Hepatocyte (in vitro differentiated cells): ENCODE data around the gene RHEBL1. TPM values are rescaled to one million over a fixed set of nuclear protein-coding genes. Genes with fewer than 3 reads are reported as not detected.

ENCODE experiments used
- DNase-seq: peaks from one replicate; pipeline ENCODE4 v3.0.0-alpha.2; 2016; ENCODE audit warnings: low spot score
- H2AFZ ChIP-seq: fragments of 200-600 bp; sonication (generic); 2 replicates; pipeline ENCODE4 v1.6.0; 2016; ENCODE audit warnings: antibody characterized with exemption, mild to moderate bottlenecking
- H3K27ac ChIP-seq: fragments of 200-600 bp; sonication (generic); 2 replicates; pipeline ENCODE4 v1.5.1; 2016; ENCODE audit warnings: mild to moderate bottlenecking
- H3K27me3 ChIP-seq: fragments of 200-600 bp; sonication (generic); 2 replicates; pipeline ENCODE4 v1.6.1; 2016
- H3K36me3 ChIP-seq: fragments of 200-600 bp; sonication (generic); replicated peaks from 2 replicates; pipeline ENCODE4 v1.5.1; 2016; ENCODE audit warnings: low read depth; ENCODE audit not compliant: insufficient read depth
- H3K4me1 ChIP-seq: fragments of 200-600 bp; sonication (generic); 2 replicates; pipeline ENCODE4 v1.5.1; 2016; ENCODE audit warnings: mild to moderate bottlenecking, moderate library complexity; ENCODE audit not compliant: insufficient read depth
- H3K4me2 ChIP-seq: fragments of 200-600 bp; sonication (generic); 2 replicates; pipeline ENCODE4 v1.6.0; 2016
- H3K4me3 ChIP-seq: fragments of 200-600 bp; sonication (generic); 2 replicates; pipeline ENCODE4 v1.5.1; 2016; ENCODE audit warnings: mild to moderate bottlenecking
- H3K79me2 ChIP-seq: fragments of 200-600 bp; sonication (generic); 2 replicates; pipeline ENCODE4 v1.6.0; 2017; ENCODE audit warnings: mild to moderate bottlenecking
- H3K9me2 ChIP-seq: fragments of 200-600 bp; sonication (generic); replicated peaks from 2 replicates; pipeline ENCODE4 v1.6.0; 2017; ENCODE audit warnings: mild to moderate bottlenecking; ENCODE audit not compliant: insufficient read depth
- H3K9me3 ChIP-seq: fragments of 200-600 bp; sonication (generic); 2 replicates; pipeline ENCODE4 v1.5.1; 2016; ENCODE audit warnings: low read depth, mild to moderate bottlenecking
- H4K20me1 ChIP-seq: fragments of 200-600 bp; sonication (generic); 2 replicates; pipeline ENCODE4 v1.6.0; 2016; ENCODE audit warnings: mild to moderate bottlenecking; ENCODE audit not compliant: insufficient read depth, poor library complexity, severe bottlenecking
- EZH2 ChIP-seq: fragments of 200-600 bp; sonication (generic); IDR thresholded peaks from 2 replicates; pipeline ENCODE4 v1.6.1; 2016; ENCODE audit warnings: antibody characterized with exemption, mild to moderate bottlenecking, borderline replicate concordance
- EZH2phosphoT487 ChIP-seq: fragments of 200-600 bp; sonication (generic); IDR thresholded peaks from one replicate; pipeline ENCODE4 v1.6.1; 2018; ENCODE audit warnings: antibody characterized with exemption, mild to moderate bottlenecking, low read depth, moderate library complexity; ENCODE audit not compliant: unreplicated experiment, severe bottlenecking
- WGBS: methylation state at CpG from one replicate; pipeline ENCODE4 v1.1.6; 2016; ENCODE audit warnings: low lambda C conversion rate; ENCODE audit errors: missing lambda C conversion rate; 5-methylcytosine and 5-hydroxymethylcytosine counted together
- polyA plus RNA-seq: library from polyadenylated mRNA; unstranded; fragments of >200 nt; fragmentation: Nextera tagmentation; extraction: Ambion mirVana; gene quantifications from 2 replicates; pipeline ENCODE4 v1.2.1, GENCODE V29; 2016
- total RNA-seq: library from RNA; depleted of rRNA; stranded (reverse); fragments of >200 nt; gene quantifications from 2 replicates; pipeline ENCODE4 v1.2.3, GENCODE V29; 2014
- TF ChIP-seq, protein P1 (sequence below): fragments of 200-600 bp; sonication (generic); IDR thresholded peaks from 2 replicates; pipeline ENCODE4 v1.5.1; 2016; ENCODE audit warnings: antibody characterized with exemption, mild to moderate bottlenecking; ENCODE audit not compliant: poor library complexity

RHEBL1 gene
- total and polyA plus RNA-seq, 2 experiments from 2014 or later, result 0.30 TPM; not detected in 1

DNA sequence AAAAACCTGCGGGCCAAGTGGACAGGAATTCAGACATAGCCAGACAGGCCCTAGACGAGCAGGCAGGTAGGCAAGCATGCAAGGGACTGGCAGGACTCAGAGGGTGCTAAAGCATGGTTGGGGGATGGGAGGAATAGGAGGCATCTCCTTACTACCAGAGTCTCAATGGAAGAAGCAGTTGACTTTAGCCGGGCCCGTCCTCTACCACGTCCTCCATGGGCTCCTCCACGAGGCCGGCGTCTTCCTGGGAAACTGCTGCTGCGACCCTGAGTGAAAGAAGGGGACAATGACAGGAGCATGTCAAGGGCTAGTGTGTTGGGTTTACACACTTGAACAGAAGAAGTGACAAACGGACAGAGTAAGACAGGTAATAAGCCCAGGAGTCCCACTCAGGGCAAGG, 20.8 kb downstream of the RHEBL1 start:
- 98% methylated on average over 10 of the region's 10 CpGs for WGBS
- H3K36me3 ChIP-seq, result no peaks in the 10 kb centered on the region
- H3K79me2 ChIP-seq, result peaks cover 9% of the 10 kb centered on the region

DNA sequence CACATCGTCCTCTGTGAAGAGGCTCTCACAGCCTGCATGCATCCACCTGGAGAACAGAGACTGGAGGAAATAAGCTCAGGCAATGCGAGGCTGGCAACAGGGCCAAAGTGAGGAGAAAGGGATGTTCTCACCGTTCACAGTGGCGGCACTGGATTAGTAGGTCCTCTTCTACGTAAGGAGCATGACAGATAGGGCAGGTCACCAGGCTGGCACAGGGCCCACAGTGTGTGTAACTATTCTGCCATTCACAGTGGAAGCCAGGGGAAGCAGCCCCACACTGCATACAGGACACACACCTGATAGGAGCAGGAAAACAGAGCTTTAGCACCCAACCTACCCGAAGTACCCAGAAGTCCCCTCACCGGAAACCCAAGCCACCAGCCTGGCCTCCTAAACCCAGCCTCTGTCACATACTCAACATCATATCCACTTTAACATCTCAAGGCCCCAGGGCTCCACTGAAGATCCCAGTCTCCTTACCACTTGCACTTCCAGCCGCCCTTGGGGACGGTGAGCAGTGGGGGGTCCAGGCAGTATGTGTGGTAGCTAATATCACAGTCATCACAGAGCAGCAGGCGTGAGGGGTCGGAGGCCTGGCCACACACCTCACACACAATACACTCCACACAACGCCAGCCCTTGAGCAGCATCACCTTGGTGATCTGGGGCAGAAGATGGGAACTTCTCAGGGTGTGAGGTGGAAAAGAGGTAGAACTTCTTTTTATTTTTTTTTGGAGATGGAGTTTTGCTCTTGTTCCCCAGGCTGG, 23.5 kb downstream of the RHEBL1 start:
- Histone ChIP-seq H3K36me3 (no peaks in the 10 kb centered on the region), H4K20me1 (no peaks in the 10 kb centered on the region), H3K4me3 (no peak overlapping the region), H3K9me2 (no peaks in the 10 kb centered on the region), H3K27ac (no peak overlapping the region), H3K4me2 (no peak overlapping the region), H3K4me1 (no peaks in the 10 kb centered on the region), H3K27me3 (no peaks in the 10 kb centered on the region), H2AFZ (no peak overlapping the region), H3K79me2 (peaks cover 2% of the 10 kb centered on the region), H3K9me3 (no peaks in the 10 kb centered on the region)
- TF ChIP-seq EZH2phosphoT487, result no peak
- TF ChIP-seq EZH2, result no peak
- TF ChIP-seq, protein P1, sequence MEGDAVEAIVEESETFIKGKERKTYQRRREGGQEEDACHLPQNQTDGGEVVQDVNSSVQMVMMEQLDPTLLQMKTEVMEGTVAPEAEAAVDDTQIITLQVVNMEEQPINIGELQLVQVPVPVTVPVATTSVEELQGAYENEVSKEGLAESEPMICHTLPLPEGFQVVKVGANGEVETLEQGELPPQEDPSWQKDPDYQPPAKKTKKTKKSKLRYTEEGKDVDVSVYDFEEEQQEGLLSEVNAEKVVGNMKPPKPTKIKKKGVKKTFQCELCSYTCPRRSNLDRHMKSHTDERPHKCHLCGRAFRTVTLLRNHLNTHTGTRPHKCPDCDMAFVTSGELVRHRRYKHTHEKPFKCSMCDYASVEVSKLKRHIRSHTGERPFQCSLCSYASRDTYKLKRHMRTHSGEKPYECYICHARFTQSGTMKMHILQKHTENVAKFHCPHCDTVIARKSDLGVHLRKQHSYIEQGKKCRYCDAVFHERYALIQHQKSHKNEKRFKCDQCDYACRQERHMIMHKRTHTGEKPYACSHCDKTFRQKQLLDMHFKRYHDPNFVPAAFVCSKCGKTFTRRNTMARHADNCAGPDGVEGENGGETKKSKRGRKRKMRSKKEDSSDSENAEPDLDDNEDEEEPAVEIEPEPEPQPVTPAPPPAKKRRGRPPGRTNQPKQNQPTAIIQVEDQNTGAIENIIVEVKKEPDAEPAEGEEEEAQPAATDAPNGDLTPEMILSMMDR, result no peak
- no peak for DNase-seq
- 96% methylated on average over 12 of the region's 12 CpGs for WGBS

More for the DNA sequence above, 20.8 kb downstream of the RHEBL1 start:
- peaks cover 6% of the 10 kb centered on the region for H4K20me1 ChIP-seq
- no peaks in the 10 kb centered on the region for H3K4me1 ChIP-seq
- no peak for DNase-seq
- H3K4me2 ChIP-seq, result no peak overlapping the region
- no peaks in the 10 kb centered on the region for H3K9me3 ChIP-seq
- H3K4me3 ChIP-seq, result no peak overlapping the region
- TF ChIP-seq, protein P1, result no peak
- TF ChIP-seq EZH2phosphoT487 (no peak), EZH2 (no peak)
- H2AFZ ChIP-seq, result no peak overlapping the region
- H3K27ac ChIP-seq, result no peak overlapping the region
- no peaks in the 10 kb centered on the region for H3K27me3 ChIP-seq
- H3K9me2 ChIP-seq, result no peaks in the 10 kb centered on the region

DNA sequence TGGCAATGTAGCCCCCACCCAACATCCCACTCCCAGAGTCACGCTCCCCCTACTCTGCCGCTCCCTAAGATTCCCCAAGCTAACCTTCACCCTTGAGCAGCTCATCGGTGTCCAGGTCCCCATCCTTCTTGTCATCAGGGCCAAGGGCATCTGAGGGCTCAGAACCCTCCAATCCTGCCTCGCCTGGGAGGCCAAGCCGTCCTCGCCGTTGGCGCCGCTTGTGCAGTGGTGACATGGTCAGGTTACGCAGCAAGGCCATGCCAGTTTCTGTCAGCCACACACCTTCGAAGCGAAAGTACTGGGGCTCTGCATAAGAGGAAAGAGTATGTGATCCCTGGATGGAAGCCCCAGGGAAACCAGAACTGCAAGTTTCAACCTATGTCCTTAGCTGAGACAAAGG, 25.1 kb downstream of the RHEBL1 start:
- Histone ChIP-seq H3K27ac (no peak overlapping the region), H3K4me1 (no peaks in the 10 kb centered on the region), H3K79me2 (no peaks in the 10 kb centered on the region), H3K9me3 (no peaks in the 10 kb centered on the region), H4K20me1 (no peaks in the 10 kb centered on the region), H3K36me3 (no peaks in the 10 kb centered on the region), H3K27me3 (no peaks in the 10 kb centered on the region), H3K4me3 (no peak overlapping the region), H2AFZ (no peak overlapping the region), H3K4me2 (no peak overlapping the region), H3K9me2 (no peaks in the 10 kb centered on the region)
- WGBS, result 98% methylated on average over 12 of the region's 12 CpGs
- TF ChIP-seq EZH2phosphoT487 (no peak), EZH2 (no peak)
- TF ChIP-seq, protein P1, result no peak
- DNase-seq, result no peak
